HG02885 (cell line): ENCODE measurements around the gene SPON2.

ENCODE experiments used
- ATAC-seq: cut with Tn5 transposase; IDR thresholded peaks from one replicate; pipeline ENCODE4 v1.9.1; 2021; ENCODE audit warnings: mild to moderate bottlenecking; ENCODE audit not compliant: unreplicated experiment, poor library complexity

The SPON2 gene

GRCh38 chr4:1174941-1175634, 2.7 kb upstream of the SPON2 start:
- ATAC-seq, result no peak

- ATAC-seq, result no peak
Measured at GRCh38 chr4:1172971-1173757, 781 bp upstream of the SPON2 start.

GRCh38 chr4:1171311-1172227, 814 bp downstream of the SPON2 start:
- ATAC-seq, result no peak

GRCh38 chr4:1170976-1171310, 1.4 kb downstream of the SPON2 start:
- no peak for ATAC-seq

GRCh38 chr4:1170156-1170975, 2.0 kb downstream of the SPON2 start:
- ATAC-seq, result no peak

- ATAC-seq, result no peak
Measured at GRCh38 chr4:1169691-1170096, 2.7 kb downstream of the SPON2 start.

GRCh38 chr4:1169171-1169671, 3.2 kb downstream of the SPON2 start:
- no peak for ATAC-seq

GRCh38 chr4:1168191-1169101, 3.9 kb downstream of the SPON2 start:
- no peak for ATAC-seq

- ATAC-seq, result peak; percentile 80
Measured at GRCh38 chr4:1167244-1167949, 5.0 kb downstream of the SPON2 start.

- ATAC-seq, result no peak
Measured at GRCh38 chr4:1166509-1167243, 5.7 kb downstream of the SPON2 start.

GRCh38 chr4:1164956-1165545, 7.3 kb downstream of the SPON2 start:
- ATAC-seq, result no peak

- ATAC-seq, result no peak
Measured at GRCh38 chr4:1164444-1164843, 7.9 kb downstream of the SPON2 start.

GRCh38 chr4:1164040-1164439, 8.3 kb downstream of the SPON2 start:
- ATAC-seq, result no peak

GRCh38 chr4:1160351-1160750, 12.0 kb downstream of the SPON2 start:
- ATAC-seq, result no peak

GRCh38 chr4:1156069-1156468, 16.3 kb downstream of the SPON2 start:
- ATAC-seq, result no peak

- ATAC-seq, result no peak
Measured at GRCh38 chr4:1155314-1155713, 17.1 kb downstream of the SPON2 start.

GRCh38 chr4:1154523-1155182, 17.7 kb downstream of the SPON2 start:
- ATAC-seq, result no peak
